T-helper 1 cell (primary cell): ENCODE data around the gene CPT1B.

Experiments
- DNase-seq, 5 donors: peaks; one replicate each; pipeline ENCODE4 v3.0.0-alpha.2; 2012 to 2020

The CPT1B gene

GRCh38 chr22:50584106-50585096, 6.2 kb upstream of the CPT1B start:
- DNase-seq: no peak

GRCh38 chr22:50583294-50583861, 5.2 kb upstream of the CPT1B start:
- no peak for DNase-seq

DNA sequence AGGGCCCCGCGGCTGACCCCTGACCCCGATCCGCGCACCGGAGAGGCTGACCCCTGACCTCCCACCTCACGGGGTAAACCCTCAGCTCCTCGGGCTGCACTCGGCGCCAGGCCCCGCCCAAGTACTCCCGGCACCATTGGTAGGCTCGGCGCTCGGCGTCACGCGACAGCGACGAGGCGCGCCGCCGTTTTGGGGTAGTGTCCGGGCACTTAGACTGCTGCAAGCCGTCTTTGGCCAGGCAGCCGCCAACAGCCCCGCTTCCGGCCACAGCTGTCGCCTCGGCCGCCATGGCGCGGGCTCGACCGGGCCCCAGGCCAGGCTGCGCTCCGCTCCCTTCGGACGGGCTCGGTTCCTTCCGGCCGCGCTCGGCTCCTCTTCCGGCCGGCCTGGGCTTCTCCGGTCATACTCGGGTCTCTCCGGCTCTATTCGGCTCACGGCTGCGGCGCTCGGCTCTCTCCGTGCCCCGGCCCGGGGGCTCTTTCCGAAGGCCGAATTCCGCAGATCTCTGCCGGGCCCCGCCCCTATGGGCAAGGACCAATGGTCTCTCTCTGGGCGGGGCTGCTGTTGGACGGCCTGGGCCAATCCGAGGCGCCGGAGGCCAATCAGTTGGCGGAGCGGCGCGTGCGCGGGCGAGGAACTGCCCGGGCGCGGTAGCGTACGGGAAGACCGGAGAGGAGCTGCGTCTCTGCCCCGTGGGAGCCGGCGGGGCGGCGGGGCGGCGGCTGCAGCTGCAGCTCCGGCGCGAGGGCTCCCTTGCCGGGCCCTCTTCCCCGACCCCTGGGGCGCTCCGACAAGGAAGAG, 4.5 kb upstream of the CPT1B start, which contains the start of gene CHKB:
TSS of gene CHKB (minus strand) at position 357 of the 801 bp plus-strand sequence. CDS start at position 289, 68 bp downstream.
- peak; percentile 95 to 99 (median 97) for DNase-seq

GRCh38 chr22:50581950-50582492, 3.8 kb upstream of the CPT1B start:
- peak in 2 of 5 donors; percentile 24 to 48 for DNase-seq

- DNase-seq: no peak
Measured at GRCh38 chr22:50581031-50581949, 3.1 kb upstream of the CPT1B start.

GRCh38 chr22:50579752-50580151, 1.5 kb upstream of the CPT1B start:
- DNase-seq: no peak

- DNase-seq: no peak
Measured at GRCh38 chr22:50578776-50579310, 616 bp upstream of the CPT1B start.

GRCh38 chr22:50577697-50577986, 585 bp downstream of the CPT1B start:
- no peak for DNase-seq

DNA sequence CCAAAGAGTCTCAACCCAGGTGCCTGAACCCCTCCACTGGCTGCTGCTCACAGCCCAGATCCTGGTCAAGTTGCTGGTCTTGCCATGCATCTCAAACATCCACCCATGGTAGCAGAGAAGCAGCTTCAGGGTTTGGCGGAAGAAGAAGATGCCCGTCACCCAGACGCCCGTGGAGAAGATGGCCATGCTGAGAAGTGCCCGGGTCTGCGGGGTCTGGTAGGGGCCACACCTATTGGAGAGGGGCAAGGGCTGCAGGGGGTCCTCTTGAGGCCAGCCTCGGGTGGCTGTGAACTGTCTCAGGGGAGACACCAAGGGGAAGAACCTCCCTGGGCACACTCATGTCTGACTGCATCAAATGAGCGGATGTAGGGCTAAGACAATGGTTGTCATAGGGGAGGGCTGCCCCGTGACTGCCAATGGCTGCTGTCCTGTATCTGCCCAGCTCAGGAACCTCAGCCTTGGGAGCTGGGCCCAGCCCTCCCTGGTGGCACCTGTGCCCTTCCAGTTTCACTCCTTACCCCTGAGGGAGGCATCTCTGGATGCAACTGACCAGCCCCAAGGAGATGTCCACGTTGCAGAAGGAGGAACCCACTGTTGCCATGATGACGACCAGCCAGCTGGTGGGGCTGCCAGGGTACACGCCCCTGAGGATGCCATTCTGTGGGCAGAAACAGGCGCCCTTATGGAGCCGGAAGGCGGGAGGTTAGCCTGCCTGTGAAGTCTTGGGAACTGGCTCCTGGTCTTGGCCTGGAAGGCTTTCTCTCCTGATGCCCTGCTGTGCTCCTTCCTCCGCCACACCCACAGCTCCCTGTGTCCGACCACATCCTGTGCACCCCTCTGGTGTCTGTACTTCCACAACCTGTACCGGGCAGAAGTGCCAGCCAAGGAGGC, 1.2 kb downstream of the CPT1B start:
- DNase-seq: no peak

GRCh38 chr22:50576070-50576469, 2.2 kb downstream of the CPT1B start:
- DNase-seq: no peak

DNA sequence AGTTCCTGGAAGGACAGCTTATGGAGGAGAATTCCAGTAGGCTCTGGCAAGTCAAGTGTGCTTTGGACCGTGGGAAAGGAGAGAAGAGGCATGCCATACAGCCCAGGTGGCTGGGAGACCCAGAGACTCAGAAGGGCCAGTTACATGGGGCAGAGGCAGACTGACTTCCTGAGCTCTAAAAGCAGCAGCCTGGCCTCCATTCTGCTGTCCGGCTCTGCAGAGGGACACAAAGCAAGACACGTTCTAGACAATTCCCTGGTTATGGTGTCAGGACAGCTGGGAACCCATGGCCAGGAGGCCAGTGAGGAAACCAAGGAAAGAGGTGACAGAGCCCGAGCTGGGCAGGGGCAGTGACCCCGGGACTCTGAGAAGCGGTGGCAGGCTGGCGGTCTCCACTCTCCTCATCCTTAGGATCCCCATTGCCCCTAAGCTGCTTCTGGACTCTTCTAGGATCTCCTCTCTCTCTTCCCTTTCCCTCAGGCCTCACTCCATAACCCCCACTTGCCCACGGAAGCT, 2.7 kb downstream of the CPT1B start:
- DNase-seq: no peak

DNA sequence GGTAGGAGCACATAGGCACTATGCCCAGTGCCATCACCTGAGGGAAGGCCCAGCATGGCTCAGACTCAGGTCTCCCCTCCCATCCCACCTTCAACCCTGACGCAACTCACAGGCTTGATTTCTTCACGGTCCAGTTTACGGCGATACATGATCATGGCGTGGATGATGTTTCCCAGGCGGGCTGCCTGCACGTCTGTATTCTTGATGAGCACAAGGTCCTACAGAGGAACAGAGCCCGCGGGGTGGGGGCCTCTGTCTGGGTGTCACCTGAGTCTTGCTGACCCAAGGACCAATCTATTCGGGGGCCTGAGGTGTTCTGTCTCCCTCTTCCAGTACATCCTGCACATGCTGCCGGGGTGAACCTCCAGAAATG, 3.9 kb downstream of the CPT1B start:
- DNase-seq: no peak

DNA sequence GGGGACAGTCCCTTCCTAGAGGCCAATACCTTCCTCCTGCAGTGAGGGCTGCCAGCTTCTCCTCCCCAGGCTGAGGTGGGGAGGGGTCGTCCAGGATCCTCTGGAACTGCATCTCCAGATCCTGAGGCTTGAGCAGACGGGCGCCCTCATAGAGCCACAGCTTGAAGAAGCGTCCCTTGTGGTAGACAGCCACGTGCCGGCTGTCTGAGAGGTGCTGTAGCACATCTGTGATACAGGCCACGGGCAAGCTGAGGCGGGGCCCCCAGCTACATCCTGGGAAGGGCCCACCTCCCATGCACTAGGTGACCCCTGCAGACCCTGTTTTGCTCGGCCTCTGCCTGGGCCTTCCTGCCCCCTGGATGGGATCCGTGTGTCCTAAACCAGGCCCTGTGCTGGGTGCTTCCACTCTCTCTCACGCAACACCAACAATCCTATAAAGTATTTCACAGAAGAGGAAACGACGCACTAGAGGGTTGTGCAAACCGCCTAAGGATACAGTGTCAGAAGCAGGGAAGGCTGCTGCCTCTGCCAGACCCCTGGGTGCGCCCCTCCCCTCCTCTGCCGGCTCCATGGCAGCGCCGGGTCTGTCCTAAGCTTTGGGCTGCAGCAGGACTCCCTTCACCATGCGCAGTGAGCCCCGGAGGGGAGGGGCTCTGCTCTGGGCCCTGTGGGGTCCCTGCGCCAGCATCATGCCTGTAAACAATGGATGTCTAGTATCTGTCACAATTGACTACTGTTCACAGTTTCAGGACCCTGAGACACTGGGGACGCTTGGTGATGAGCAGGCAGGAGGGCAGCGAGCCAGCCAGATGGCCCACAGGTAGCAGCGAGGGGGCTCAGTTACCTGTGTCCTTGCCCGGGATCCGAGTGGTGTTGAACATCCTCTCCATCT, 4.5 kb downstream of the CPT1B start:
- DNase-seq: no peak

DNA sequence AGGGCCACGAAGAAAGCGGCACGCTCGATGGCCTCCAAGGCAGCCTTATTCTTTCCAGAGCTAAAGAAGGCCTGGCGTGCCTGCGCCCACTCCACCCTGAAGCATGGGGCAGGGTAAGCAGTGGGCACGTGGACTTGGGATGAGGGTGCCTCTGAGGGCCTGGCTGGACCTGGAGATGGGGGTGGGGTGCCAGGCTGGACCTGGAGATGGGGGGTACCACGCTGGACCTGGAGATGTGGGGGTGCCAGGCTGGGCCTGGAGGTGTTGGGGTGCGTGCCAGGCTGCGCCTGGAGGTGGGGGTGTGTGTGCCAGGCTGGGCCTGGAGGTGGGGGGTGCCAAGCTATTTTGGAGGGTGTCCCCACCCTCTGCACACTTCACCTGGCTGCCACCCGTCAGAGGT, 5.3 kb downstream of the CPT1B start:
- DNase-seq: no peak

GRCh38 chr22:50571264-50572175, 6.7 kb downstream of the CPT1B start:
- DNase-seq: no peak

GRCh38 chr22:50570861-50571260, 7.4 kb downstream of the CPT1B start:
- DNase-seq: no peak

GRCh38 chr22:50569896-50570535, 8.2 kb downstream of the CPT1B start:
- no peak for DNase-seq

GRCh38 chr22:50569041-50569459, 9.2 kb downstream of the CPT1B start:
- no peak for DNase-seq
